HG02970 (cell line): Measurements from ENCODE around the gene OR10K2.
A peak's percentile ranks its signal among the peaks of the same experiment; 100 is the strongest.

ENCODE experiments used
- ATAC-seq: cut with Tn5 transposase; IDR thresholded peaks from one replicate; pipeline ENCODE4 v1.9.1; 2021; ENCODE audit warnings: mild to moderate bottlenecking, moderate library complexity, moderate number of reproducible peaks; ENCODE audit not compliant: unreplicated experiment, low FRiP score

The OR10K2 gene

DNA sequence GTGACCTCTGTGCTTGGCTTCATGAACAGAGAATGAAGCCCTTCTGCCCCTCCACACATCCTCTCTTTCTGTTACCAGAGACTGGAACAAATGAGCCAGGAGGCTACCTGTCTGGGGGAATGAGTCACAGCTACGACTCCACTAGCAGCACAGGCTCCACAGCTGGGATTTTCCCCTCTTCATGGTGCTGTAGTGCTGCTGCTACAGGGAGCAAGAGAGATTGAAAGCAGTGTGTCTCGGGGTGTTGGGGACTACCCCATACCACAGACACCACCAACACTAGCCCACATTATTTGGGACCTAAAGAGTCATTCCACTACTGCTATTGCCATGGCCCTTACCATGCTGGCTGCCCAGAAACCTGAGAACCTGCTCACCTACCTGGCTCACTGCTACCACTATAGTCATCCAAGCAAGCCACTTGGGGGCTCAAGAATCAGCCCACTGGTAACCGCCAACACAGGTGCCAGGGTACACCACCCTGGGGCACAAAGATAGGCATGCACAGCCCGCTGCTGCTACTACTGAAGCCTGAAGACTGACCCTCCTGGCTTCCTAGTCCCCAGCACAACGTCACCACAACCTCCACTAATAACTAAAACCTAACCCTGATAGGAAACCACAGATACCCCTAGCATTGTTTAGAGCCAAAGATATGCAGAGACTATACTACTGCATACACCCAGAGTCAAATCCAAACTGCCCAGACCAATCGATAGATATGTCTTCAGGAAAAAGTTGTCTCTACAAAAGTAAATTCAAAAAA lies 54.7 kb downstream of the OR10K2 start:
- ATAC-seq = peak; percentile 97
